ENCODE results near the gene GOLGA6L10. TPM values are rescaled to one million over a fixed set of nuclear protein-coding genes. Genes with fewer than 3 reads are reported as not detected.
"Not testable (repeated sequence)": the region's sequence is repeated elsewhere in the genome, so short reads cannot be mapped to it uniquely, and the experiment has no call there.

Gene GOLGA6L10
- 0.23 TPM for total RNA-seq
- long read RNA-seq: 0 reads

DNA sequence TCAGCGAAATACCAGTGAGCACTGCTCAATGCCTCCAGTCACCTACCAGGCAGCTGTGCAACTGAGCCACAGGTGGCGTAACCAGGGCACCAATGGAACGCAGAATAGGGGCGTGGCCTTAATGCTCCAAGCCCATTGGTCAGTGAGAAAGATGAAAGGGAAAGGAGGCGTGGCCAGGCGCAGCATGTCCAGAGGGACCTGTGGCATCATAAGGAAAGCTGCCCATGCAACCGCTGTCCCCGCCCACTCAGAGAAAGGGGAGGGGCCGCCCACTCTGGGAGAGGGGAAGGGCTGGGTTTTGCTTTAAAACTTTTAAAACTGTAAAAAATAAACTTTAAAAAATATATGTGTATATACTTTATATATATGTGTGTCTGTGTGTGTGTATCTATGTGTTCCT, at the start of gene GOLGA6L10:
GOLGA6L10 (minus strand) TSS at position 101 of the 400 bp plus-strand sequence; CDS start at position 1, 100 bp downstream.
- H3K9me3 ChIP-seq; H3K27ac ChIP-seq; H3K4me1 ChIP-seq; H3K4me3 ChIP-seq; H3K27me3 ChIP-seq; ATAC-seq; intact Hi-C loops (cut with DNase I); H3K36me3 ChIP-seq; DNase-seq: not testable (repeated sequence)

DNA sequence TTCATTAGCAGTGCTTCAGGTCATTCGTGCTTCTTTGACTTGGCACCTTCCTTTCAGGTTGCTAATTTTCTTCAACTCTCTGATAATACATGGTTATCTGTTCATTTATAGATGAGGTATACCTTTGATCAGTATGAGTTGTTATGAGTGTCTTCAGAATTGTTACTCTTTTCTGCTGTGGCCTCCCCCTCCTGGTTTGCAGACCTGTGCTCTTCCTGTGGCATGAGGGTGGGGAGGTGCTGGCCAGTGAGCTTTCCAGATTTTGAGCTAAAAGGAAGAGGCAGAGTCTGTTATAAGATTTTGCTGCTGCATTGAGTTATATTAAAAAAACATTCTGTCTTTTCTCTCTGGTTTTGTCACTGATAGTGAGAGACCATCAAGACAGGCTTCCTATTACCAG, 49.5 kb upstream of the GOLGA6L10 start:
- H3K27ac ChIP-seq: no peak overlapping the region
- H3K4me1 ChIP-seq: no peaks in the 10 kb centered on the region
- DNase-seq (no peak), ATAC-seq (no peak)
- TF ChIP-seq, protein P1, sequence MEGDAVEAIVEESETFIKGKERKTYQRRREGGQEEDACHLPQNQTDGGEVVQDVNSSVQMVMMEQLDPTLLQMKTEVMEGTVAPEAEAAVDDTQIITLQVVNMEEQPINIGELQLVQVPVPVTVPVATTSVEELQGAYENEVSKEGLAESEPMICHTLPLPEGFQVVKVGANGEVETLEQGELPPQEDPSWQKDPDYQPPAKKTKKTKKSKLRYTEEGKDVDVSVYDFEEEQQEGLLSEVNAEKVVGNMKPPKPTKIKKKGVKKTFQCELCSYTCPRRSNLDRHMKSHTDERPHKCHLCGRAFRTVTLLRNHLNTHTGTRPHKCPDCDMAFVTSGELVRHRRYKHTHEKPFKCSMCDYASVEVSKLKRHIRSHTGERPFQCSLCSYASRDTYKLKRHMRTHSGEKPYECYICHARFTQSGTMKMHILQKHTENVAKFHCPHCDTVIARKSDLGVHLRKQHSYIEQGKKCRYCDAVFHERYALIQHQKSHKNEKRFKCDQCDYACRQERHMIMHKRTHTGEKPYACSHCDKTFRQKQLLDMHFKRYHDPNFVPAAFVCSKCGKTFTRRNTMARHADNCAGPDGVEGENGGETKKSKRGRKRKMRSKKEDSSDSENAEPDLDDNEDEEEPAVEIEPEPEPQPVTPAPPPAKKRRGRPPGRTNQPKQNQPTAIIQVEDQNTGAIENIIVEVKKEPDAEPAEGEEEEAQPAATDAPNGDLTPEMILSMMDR (IDR thresholded peaks at IDR 0.05): no peak
- no peaks in the 10 kb centered on the region for H3K27me3 ChIP-seq
- H3K4me3 ChIP-seq: no peak overlapping the region
- H3K36me3 ChIP-seq: no peaks in the 10 kb centered on the region
- no peaks in the 10 kb centered on the region for H3K9me3 ChIP-seq
- intact Hi-C loops (cut with DNase I): no loop called here

DNA sequence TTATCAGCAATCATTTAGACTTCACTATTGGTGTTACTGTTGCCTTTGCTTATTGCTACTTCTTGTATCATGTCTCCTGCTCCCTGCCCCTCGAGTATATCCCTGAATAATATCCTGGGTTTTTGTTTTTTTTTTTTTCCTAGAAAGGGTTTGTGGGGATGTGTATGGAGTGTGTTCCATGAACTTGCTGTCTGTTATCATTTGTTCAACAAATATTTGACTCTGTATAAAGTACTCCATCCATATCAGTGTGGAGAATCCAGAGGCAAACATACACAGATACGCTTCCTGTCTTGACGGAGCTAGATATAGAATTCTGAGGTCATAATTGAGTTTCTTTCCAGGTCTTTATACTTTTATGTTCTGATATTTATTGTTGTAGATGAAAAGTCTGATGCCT, 48.5 kb upstream of the GOLGA6L10 start:
- Histone ChIP-seq H3K4me3 (no peak overlapping the region), H3K36me3 (no peaks in the 10 kb centered on the region), H3K9me3 (no peaks in the 10 kb centered on the region), H3K27ac (no peak overlapping the region), H3K4me1 (no peaks in the 10 kb centered on the region), H3K27me3 (no peaks in the 10 kb centered on the region)
- no peak for DNase-seq
- TF ChIP-seq, protein P1 (IDR thresholded peaks at IDR 0.05): no peak
- no peak for ATAC-seq
- intact Hi-C loops (cut with DNase I): no loop called here

GRCh38 chr15:82395788-82396187, 46.5 kb upstream of the GOLGA6L10 start:
- H3K4me1 ChIP-seq; H3K4me3 ChIP-seq; H3K36me3 ChIP-seq; H3K27me3 ChIP-seq; H3K9me3 ChIP-seq; intact Hi-C loops (cut with DNase I); H3K27ac ChIP-seq; DNase-seq; ATAC-seq: not testable (repeated sequence)

DNA sequence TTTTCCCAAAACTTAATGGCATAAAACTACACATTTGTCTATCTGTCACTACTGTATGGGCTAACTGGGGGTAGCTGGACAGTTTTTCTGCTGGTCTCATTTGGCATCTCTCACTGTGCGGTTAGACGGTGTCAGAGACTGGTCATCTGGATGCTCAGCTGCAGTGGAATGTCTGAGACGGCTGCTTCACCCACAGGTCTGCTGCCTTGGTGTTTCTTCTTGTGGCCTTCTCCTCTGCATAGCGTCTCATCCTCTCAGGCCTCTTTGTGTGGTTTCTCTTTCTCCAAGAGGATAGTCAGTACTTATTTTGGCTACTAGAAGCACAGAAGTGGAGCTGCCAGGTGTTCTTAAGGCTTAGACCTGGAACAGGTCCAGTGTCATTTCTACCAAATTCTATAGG, 44.4 kb upstream of the GOLGA6L10 start:
- no peak for DNase-seq
- Histone ChIP-seq H3K4me3 (no peak overlapping the region), H3K9me3 (no peaks in the 10 kb centered on the region), H3K27me3 (no peaks in the 10 kb centered on the region), H3K36me3 (no peaks in the 10 kb centered on the region), H3K27ac (no peak overlapping the region), H3K4me1 (no peaks in the 10 kb centered on the region)
- intact Hi-C loops (cut with DNase I): no loop called here
- TF ChIP-seq, protein P1 (IDR thresholded peaks at IDR 0.05): no peak
- no peak for ATAC-seq

DNA sequence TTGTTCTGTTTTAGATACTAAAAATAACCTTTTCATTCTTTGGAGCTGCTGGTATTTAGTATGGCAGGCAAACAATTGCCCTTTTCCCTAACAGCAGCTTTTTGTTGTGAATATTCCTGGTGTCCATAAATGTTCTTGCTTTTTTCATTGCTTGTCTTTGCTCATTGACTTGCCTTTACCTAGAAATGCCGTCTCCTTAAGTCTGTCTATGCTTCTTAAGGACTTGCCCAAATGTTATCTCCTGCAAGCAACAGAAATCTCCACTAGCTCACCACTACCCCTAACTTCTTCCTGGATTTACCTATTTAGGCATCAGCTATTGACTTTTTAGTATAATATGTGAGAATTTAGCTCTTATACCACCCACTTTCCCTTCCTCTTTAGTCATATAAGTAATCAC, 42.8 kb upstream of the GOLGA6L10 start:
- ATAC-seq; intact Hi-C loops (cut with DNase I); H3K27me3 ChIP-seq; H3K4me3 ChIP-seq; DNase-seq; H3K4me1 ChIP-seq; H3K9me3 ChIP-seq; H3K27ac ChIP-seq; H3K36me3 ChIP-seq: not testable (repeated sequence)

DNA sequence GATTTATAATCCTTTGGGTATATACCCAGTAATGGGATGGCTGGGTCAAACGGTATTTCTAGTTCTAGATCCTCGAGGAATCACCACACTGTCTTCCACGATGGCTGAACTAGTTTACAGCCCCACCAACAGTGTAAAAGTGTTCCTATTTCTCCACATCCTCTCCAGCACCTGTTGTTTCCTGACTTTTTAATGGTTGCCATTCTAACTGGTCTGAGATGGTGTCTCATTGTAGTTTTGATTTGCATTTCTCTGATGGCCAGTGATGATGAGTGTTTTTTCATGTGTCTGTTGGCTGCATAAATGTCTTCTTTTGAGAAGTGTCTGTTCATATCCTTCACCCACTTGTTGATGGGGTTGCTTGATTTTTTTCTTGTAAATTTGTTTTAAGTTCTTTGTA, 40.9 kb upstream of the GOLGA6L10 start:
- H3K4me3 ChIP-seq; H3K27ac ChIP-seq; H3K4me1 ChIP-seq; intact Hi-C loops (cut with DNase I); H3K36me3 ChIP-seq; ATAC-seq; DNase-seq; H3K9me3 ChIP-seq; H3K27me3 ChIP-seq: not testable (repeated sequence)

- DNase-seq; H3K9me3 ChIP-seq; H3K27ac ChIP-seq; ATAC-seq; H3K27me3 ChIP-seq; H3K36me3 ChIP-seq; H3K4me3 ChIP-seq; H3K4me1 ChIP-seq; intact Hi-C loops (cut with DNase I): not testable (repeated sequence)
These were observed 37.9 kb upstream of the GOLGA6L10 start for GRCh38 chr15:82387209-82387608.

- H3K4me3 ChIP-seq; H3K36me3 ChIP-seq; H3K27ac ChIP-seq; ATAC-seq; H3K27me3 ChIP-seq; H3K9me3 ChIP-seq; DNase-seq; intact Hi-C loops (cut with DNase I); H3K4me1 ChIP-seq: not testable (repeated sequence)
These were observed 32.2 kb upstream of the GOLGA6L10 start for GRCh38 chr15:82381330-82381955.

All from upper lobe of right lung (tissue), 1 donor.